Ovary (tissue), 9 donors: ENCODE measurements around the gene CD40. TPM values are rescaled to one million over a fixed set of nuclear protein-coding genes. Genes with fewer than 3 reads are reported as not detected.
A peak's percentile ranks its signal among the peaks of the same experiment; 100 is the strongest.

Source experiments
- DNase-seq, 5 donors: peaks; one replicate each; pipeline ENCODE4 v3.0.0-alpha.2; 2019 to 2020
- H3K27ac ChIP-seq, 2 donors: fragments of 200-600 bp; one replicate each; pipeline versions ENCODE4 v1.5.1 to v1.8.0; 2019 to 2022
- H3K27me3 ChIP-seq: fragments of 200-600 bp; one replicate; pipeline ENCODE4 v1.8.0; 2022
- H3K36me3 ChIP-seq: fragments of 200-600 bp; sonication (generic); one replicate; pipeline ENCODE4 v1.5.1; 2019
- H3K4me1 ChIP-seq: one replicate; pipeline ENCODE4 v1.8.1; 2013; ENCODE audit warnings: mild to moderate bottlenecking, moderate library complexity; ENCODE audit not compliant: insufficient read depth
- H3K4me3 ChIP-seq: fragments of 200-600 bp; sonication (generic); one replicate; pipeline ENCODE4 v1.5.1; 2017
- H3K9me3 ChIP-seq, 2 donors: fragments of 200-600 bp in 1 of 2; sonication (generic) in 1 of 2; one replicate each; pipeline versions ENCODE4 v1.5.1 to v1.8.1; 2013 to 2019; ENCODE audit warnings: mild to moderate bottlenecking in 1 of 2, moderate library complexity in 1 of 2
- CTCF ChIP-seq, 3 donors: fragments of 450-650 bp in 2 of 3; fragments of 200-600 bp in 1 of 3; IDR thresholded peaks; one replicate each; pipeline versions ENCODE4 v1.5.1 to v1.8.0; 2016 to 2022; ENCODE audit warnings: antibody characterized with exemption in 3 of 3, mild to moderate bottlenecking in 1 of 3
- EP300 ChIP-seq: sonication (generic); formaldehyde crosslinking; IDR thresholded peaks from one replicate; pipeline ENCODE4 v1.6.1; 2017; ENCODE audit warnings: antibody characterized with exemption
- POLR2A ChIP-seq: fragments of 450-650 bp; IDR thresholded peaks from one replicate; pipeline ENCODE4 v1.6.1; 2017; ENCODE audit warnings: antibody characterized with exemption, mild to moderate bottlenecking, moderate library complexity
- WGBS, 3 donors: extraction: QIAGEN DNeasy Blood & Tissue Kit in 1 of 3; methylation state at CpG; one replicate each; pipeline versions ENCODE4 v1.1.5 to v1.1.7; 2013 to 2017; 5-methylcytosine and 5-hydroxymethylcytosine counted together
- intact Hi-C, 4 donors: fragments of 100-400 bp; cut with DNase I; formaldehyde crosslinking; loops; one replicate each; pipeline versions ENCODE4 v1.11.0 to v1.15.1; 2022 to 2023
- polyA plus RNA-seq, 2 donors: library from polyadenylated mRNA; stranded (reverse); fragments of 200-250 nt in 1 of 2; fragments of 350-450 nt in 1 of 2; fragmentation: Illumina TruSeq in 1 of 2; extraction: RNeasy Lipid Tissue Mini Kit (QIAGEN cat#74804) in 1 of 2; gene quantifications; one replicate each; pipeline ENCODE4 v1.2.3, GENCODE V29; 2013 to 2014
- total RNA-seq, 7 donors: library from RNA; depleted of rRNA in 2 of 7; stranded (reverse); fragments of >200 nt in 2 of 7; fragmentation: NEBNext Ultra II Directional in 3 of 7; extraction: Animal tissue kit (Norgen Biotek cat#: 25700) in 3 of 7; gene quantifications; one replicate each; pipeline versions ENCODE4 v1.1.0 to v1.2.4, GENCODE V29; 2016 to 2023
- donor health status: DM: no; HTN: no; CAD: no; lungs with moderate emphysema.
- donor health status: DM: no; HTN: no; CAD: no.
- donor health status: Bipolar disorder and iron deficiency.
- donor health status: DM: yes; HTN: yes; CAD: no.
- donor health status: DM: no; HTN: no; CAD: no.
- donor health status: DM: yes; HTN: yes; CAD: no.

CD40 gene
- total and polyA plus RNA-seq, 9 donors, result 14.4 to 35.7 (median 21.6) TPM

GRCh38 chr20:46123482-46124245 lies 5.5 kb downstream of the CD40 start:
- TF ChIP-seq EP300 (no peak), CTCF (IDR thresholded peaks at IDR 0.05) (no peak), POLR2A (no peak)
- Histone ChIP-seq H3K27ac (no peak overlapping the region), H3K4me1 (no peaks in the 10 kb centered on the region), H3K4me3 (no peak overlapping the region), H3K27me3 (no peaks in the 10 kb centered on the region), H3K9me3 (no peaks in the 10 kb centered on the region), H3K36me3 (no peaks in the 10 kb centered on the region)
- 85 to 90% (median 87%) methylated on average over 11 of the region's 11 CpGs for WGBS, 3 donors
- no peak for DNase-seq
- intact Hi-C loops, result no loop called here

GRCh38 chr20:46126440-46127056 lies 8.4 kb downstream of the CD40 start:
- DNase-seq, result no peak

GRCh38 chr20:46127396-46128010 lies 9.4 kb downstream of the CD40 start:
- Histone ChIP-seq H3K36me3 (no peaks in the 10 kb centered on the region), H3K4me3 (no peak overlapping the region), H3K9me3 (no peaks in the 10 kb centered on the region), H3K27ac (no peak overlapping the region), H3K4me1 (peaks cover 2% of the 10 kb centered on the region), H3K27me3 (no peaks in the 10 kb centered on the region)
- no peak for TF ChIP-seq EP300
- WGBS, 3 donors, result 74 to 81% (median 74%) methylated on average over 11 of the region's 11 CpGs
- intact Hi-C loops, result no loop called here
- DNase-seq, result no peak

More at GRCh38 chr20:46126440-46127056, 8.4 kb downstream of the CD40 start:
- no peaks in the 10 kb centered on the region for H3K27me3 ChIP-seq
- intact Hi-C loops, result no loop called here
- no peak overlapping the region for H3K4me3 ChIP-seq
- H3K4me1 ChIP-seq, result peaks cover 2% of the 10 kb centered on the region
- no peaks in the 10 kb centered on the region for H3K9me3 ChIP-seq
- TF ChIP-seq CTCF (IDR thresholded peaks at IDR 0.05) (no peak), POLR2A (no peak)
- no peak overlapping the region for H3K27ac ChIP-seq
- no peaks in the 10 kb centered on the region for H3K36me3 ChIP-seq
- 69 to 77% (median 74%) methylated on average over 5 of the region's 5 CpGs for WGBS, 3 donors

GRCh38 chr20:46128310-46129151 lies 10.4 kb downstream of the CD40 start:
- Histone ChIP-seq H3K4me1 (peaks cover 5% of the 10 kb centered on the region), H3K27me3 (no peaks in the 10 kb centered on the region), H3K27ac (no peak overlapping the region), H3K36me3 (no peaks in the 10 kb centered on the region), H3K4me3 (no peak overlapping the region), H3K9me3 (no peaks in the 10 kb centered on the region)
- TF ChIP-seq EP300 (no peak), POLR2A (no peak), CTCF (IDR thresholded peaks at IDR 0.05) (peak in 1 of 3 donors; percentile 32)
- intact Hi-C loops, result no loop called here
- peak in 1 of 5 donors; percentile 56 for DNase-seq
- WGBS, 3 donors, result 30 to 34% (median 32%) methylated on average over 14 to 16 of the region's 16 CpGs
